ENCODE results near the gene WDR37.
"Not testable (repeated sequence)": the region's sequence is repeated elsewhere in the genome, so short reads cannot be mapped to it uniquely, and the experiment has no call there.

The WDR37 gene

DNA sequence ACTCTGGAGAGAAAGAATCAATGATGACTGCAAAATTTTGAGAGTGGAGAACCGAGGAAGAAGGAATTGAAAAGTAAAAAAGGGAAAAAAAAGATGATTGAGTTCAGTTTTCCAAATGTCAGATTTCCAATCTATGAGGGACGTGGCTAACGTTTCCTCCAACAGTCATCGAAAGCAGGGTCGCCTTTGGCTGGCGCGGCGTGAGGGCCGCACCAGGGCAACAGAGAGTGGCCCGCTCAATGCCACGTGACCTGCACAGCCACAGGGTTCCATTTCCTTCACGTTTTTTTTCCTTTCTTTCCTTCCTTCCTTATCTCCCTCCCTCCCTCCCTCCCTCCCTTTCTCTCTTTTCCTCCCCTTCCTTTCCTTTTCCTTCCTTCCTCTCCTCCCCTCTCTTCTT is 101.9 kb downstream of the WDR37 start:
- Histone ChIP-seq H3K9me3 (ENCODE audit: control insufficient read depth, insufficient read depth, low read length) (no peaks in the 10 kb centered on the region), H3K27me3 (ENCODE audit: control insufficient read depth, low read length) (no peaks in the 10 kb centered on the region), H3K4me1 (ENCODE audit: control insufficient read depth, low read length) (no peaks in the 10 kb centered on the region), H3K4me3 (ENCODE audit: low read length) (no peak overlapping the region), H3K4me2 (ENCODE audit: low read length) (no peak overlapping the region), H3F3A (ENCODE audit: control insufficient read depth, insufficient read depth) (no peaks in the 10 kb centered on the region), H4K20me1 (ENCODE audit: control insufficient read depth, insufficient read depth, low read depth, low read length) (no peaks in the 10 kb centered on the region), H3K9me2 (replicated peaks; ENCODE audit: control insufficient read depth, low read length) (no peaks in the 10 kb centered on the region), H3K27ac (ENCODE audit: low read depth, low read length) (no peak overlapping the region), H3K36me3 (ENCODE audit: control insufficient read depth, low read length) (no peaks in the 10 kb centered on the region), H3K79me2 (ENCODE audit: control insufficient read depth, low read length) (no peaks in the 10 kb centered on the region)
- TF ChIP-seq CTCF (IDR thresholded peaks at IDR 0.05; ENCODE audit: low read depth, low read length, poor library complexity, severe bottlenecking): no peak
- TF ChIP-seq EZH2phosphoT487 (IDR thresholded peaks at IDR 0.05; ENCODE audit: borderline replicate concordance, low read length): no peak

DNA sequence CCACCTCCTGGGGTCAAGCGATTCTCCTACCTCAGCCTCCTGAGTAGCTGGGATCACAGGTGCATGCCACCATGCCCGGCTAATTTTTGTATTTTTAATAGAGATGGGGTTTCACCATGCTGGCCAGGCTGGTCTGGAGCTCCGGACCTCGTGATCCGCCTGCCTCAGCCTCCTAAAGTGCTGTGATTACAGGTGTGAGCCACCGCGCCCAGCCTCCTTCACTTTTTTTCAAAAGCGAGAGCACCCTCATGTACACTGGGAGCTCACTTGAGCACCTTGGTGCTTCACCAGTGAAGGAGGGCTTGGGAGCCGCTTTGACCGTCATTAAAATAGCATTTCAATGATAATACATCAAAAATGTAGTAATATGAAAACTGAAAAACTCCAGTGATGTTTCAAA is 102.4 kb downstream of the WDR37 start:
- H3K27me3 ChIP-seq (ENCODE audit: control insufficient read depth, low read length); H3K4me1 ChIP-seq (ENCODE audit: control insufficient read depth, low read length); H3K79me2 ChIP-seq (ENCODE audit: control insufficient read depth, low read length); H3F3A ChIP-seq (ENCODE audit: control insufficient read depth, insufficient read depth); H4K20me1 ChIP-seq (ENCODE audit: control insufficient read depth, insufficient read depth, low read depth, low read length); H3K4me3 ChIP-seq (ENCODE audit: low read length); H3K9me2 ChIP-seq (replicated peaks; ENCODE audit: control insufficient read depth, low read length); H3K4me2 ChIP-seq (ENCODE audit: low read length); H3K27ac ChIP-seq (ENCODE audit: low read depth, low read length); H3K36me3 ChIP-seq (ENCODE audit: control insufficient read depth, low read length); H3K9me3 ChIP-seq (ENCODE audit: control insufficient read depth, insufficient read depth, low read length): not testable (repeated sequence)

GRCh38 chr10:1159131-1160061 is 103.2 kb downstream of the WDR37 start:
- Histone ChIP-seq H3K4me1 (ENCODE audit: control insufficient read depth, low read length) (no peaks in the 10 kb centered on the region), H3K27ac (ENCODE audit: low read depth, low read length) (no peak overlapping the region), H3K4me3 (ENCODE audit: low read length) (no peak overlapping the region), H3K9me3 (ENCODE audit: control insufficient read depth, insufficient read depth, low read length) (no peaks in the 10 kb centered on the region), H3K79me2 (ENCODE audit: control insufficient read depth, low read length) (no peaks in the 10 kb centered on the region), H3K9me2 (replicated peaks; ENCODE audit: control insufficient read depth, low read length) (no peaks in the 10 kb centered on the region), H3K36me3 (ENCODE audit: control insufficient read depth, low read length) (no peaks in the 10 kb centered on the region), H4K20me1 (ENCODE audit: control insufficient read depth, insufficient read depth, low read depth, low read length) (no peaks in the 10 kb centered on the region), H3K4me2 (ENCODE audit: low read length) (no peak overlapping the region), H3F3A (ENCODE audit: control insufficient read depth, insufficient read depth) (no peaks in the 10 kb centered on the region), H3K27me3 (ENCODE audit: control insufficient read depth, low read length) (no peaks in the 10 kb centered on the region)
- TF ChIP-seq EZH2phosphoT487 (IDR thresholded peaks at IDR 0.05; ENCODE audit: borderline replicate concordance, low read length) (no peak), CTCF (IDR thresholded peaks at IDR 0.05; ENCODE audit: low read depth, low read length, poor library complexity, severe bottlenecking) (no peak)

- Histone ChIP-seq H3K4me3 (ENCODE audit: low read length) (no peak overlapping the region), H3K9me3 (ENCODE audit: control insufficient read depth, insufficient read depth, low read length) (no peaks in the 10 kb centered on the region), H3K36me3 (ENCODE audit: control insufficient read depth, low read length) (no peaks in the 10 kb centered on the region), H3K27me3 (ENCODE audit: control insufficient read depth, low read length) (no peaks in the 10 kb centered on the region), H3K9me2 (replicated peaks; ENCODE audit: control insufficient read depth, low read length) (no peaks in the 10 kb centered on the region), H3K27ac (ENCODE audit: low read depth, low read length) (no peak overlapping the region), H4K20me1 (ENCODE audit: control insufficient read depth, insufficient read depth, low read depth, low read length) (no peaks in the 10 kb centered on the region), H3K79me2 (ENCODE audit: control insufficient read depth, low read length) (no peaks in the 10 kb centered on the region), H3F3A (ENCODE audit: control insufficient read depth, insufficient read depth) (no peaks in the 10 kb centered on the region), H3K4me2 (ENCODE audit: low read length) (no peak overlapping the region), H3K4me1 (ENCODE audit: control insufficient read depth, low read length) (no peaks in the 10 kb centered on the region)
- TF ChIP-seq EZH2phosphoT487 (IDR thresholded peaks at IDR 0.05; ENCODE audit: borderline replicate concordance, low read length) (no peak), CTCF (IDR thresholded peaks at IDR 0.05; ENCODE audit: low read depth, low read length, poor library complexity, severe bottlenecking) (no peak)
These were observed 104.6 kb downstream of the WDR37 start for GRCh38 chr10:1160561-1161314.

- not testable (repeated sequence) for H3K79me2 ChIP-seq (ENCODE audit: control insufficient read depth, low read length); H3K9me2 ChIP-seq (replicated peaks; ENCODE audit: control insufficient read depth, low read length); H3K4me2 ChIP-seq (ENCODE audit: low read length); H3K27me3 ChIP-seq (ENCODE audit: control insufficient read depth, low read length); H3K4me3 ChIP-seq (ENCODE audit: low read length); H3K4me1 ChIP-seq (ENCODE audit: control insufficient read depth, low read length); H4K20me1 ChIP-seq (ENCODE audit: control insufficient read depth, insufficient read depth, low read depth, low read length); H3K36me3 ChIP-seq (ENCODE audit: control insufficient read depth, low read length); H3F3A ChIP-seq (ENCODE audit: control insufficient read depth, insufficient read depth); H3K9me3 ChIP-seq (ENCODE audit: control insufficient read depth, insufficient read depth, low read length); H3K27ac ChIP-seq (ENCODE audit: low read depth, low read length)
These were observed 105.1 kb downstream of the WDR37 start for GRCh38 chr10:1161315-1161673.

Data from DOHH2 (cell line).